Measurements from ENCODE around the gene DUSP28. TPM values are rescaled to one million over a fixed set of nuclear protein-coding genes. Genes with fewer than 3 reads are reported as not detected.
A peak's percentile ranks its signal among the peaks of the same experiment; 100 is the strongest.

DUSP28 gene
- total RNA-seq, 4 donors from 2014 or later = 5.5 to 8.1 (median 7.4) TPM

- no peak overlapping the region for H3K4me3 ChIP-seq (ENCODE audit: low read depth, poor library complexity, severe bottlenecking)
- no peak for TF ChIP-seq POLR2A (IDR thresholded peaks at IDR 0.05)
- TF ChIP-seq CTCF (IDR thresholded peaks at IDR 0.05) = no peak
- intact Hi-C loops (cut with DNase I; ENCODE audit: low total_unique reads) = no loop called here
- peak in 1 of 2 donors; percentile 10 for DNase-seq (ENCODE audit: low spot score in 2 of 2)
These were observed 20.3 kb upstream of the DUSP28 start for GRCh38 chr2:240539906-240540305.

- intact Hi-C loops (cut with DNase I; ENCODE audit: low total_unique reads) = no loop called here
- H3K4me3 ChIP-seq (ENCODE audit: low read depth, poor library complexity, severe bottlenecking) = no peak overlapping the region
- TF ChIP-seq POLR2A (IDR thresholded peaks at IDR 0.05) (no peak), CTCF (IDR thresholded peaks at IDR 0.05) (no peak)
- WGBS, 2 donors = 90% methylated on average over 4 of the region's 4 CpGs
- no peak for DNase-seq (ENCODE audit: low spot score in 2 of 2)
These were observed 8.9 kb upstream of the DUSP28 start for GRCh38 chr2:240551288-240551687.

- intact Hi-C loops (cut with DNase I; ENCODE audit: low total_unique reads) = no loop called here
- no peak overlapping the region for H3K4me3 ChIP-seq (ENCODE audit: low read depth, poor library complexity, severe bottlenecking)
- DNase-seq (ENCODE audit: low spot score in 2 of 2) = no peak
- 0 to 47% methylated on average over 1 of the region's 1 CpG for WGBS, 2 donors
- no peak for TF ChIP-seq POLR2A (IDR thresholded peaks at IDR 0.05)
- TF ChIP-seq CTCF (IDR thresholded peaks at IDR 0.05) = no peak
These were observed 8.3 kb upstream of the DUSP28 start for GRCh38 chr2:240551811-240552210.

GRCh38 chr2:240553956-240554480, 6.1 kb upstream of the DUSP28 start:
- DNase-seq (ENCODE audit: low spot score in 2 of 2) = no peak
- H3K4me3 ChIP-seq (ENCODE audit: low read depth, poor library complexity, severe bottlenecking) = no peak overlapping the region
- 86 to 89% methylated on average over 7 of the region's 7 CpGs for WGBS, 2 donors
- intact Hi-C loops (cut with DNase I; ENCODE audit: low total_unique reads) = no loop called here
- no peak for TF ChIP-seq POLR2A (IDR thresholded peaks at IDR 0.05)
- no peak for TF ChIP-seq CTCF (IDR thresholded peaks at IDR 0.05)

GRCh38 chr2:240554767-240555493, 5.2 kb upstream of the DUSP28 start:
- TF ChIP-seq CTCF (IDR thresholded peaks at IDR 0.05) (no peak), POLR2A (IDR thresholded peaks at IDR 0.05) (no peak)
- intact Hi-C loops (cut with DNase I; ENCODE audit: low total_unique reads) = no loop called here
- WGBS, 2 donors = 90 to 91% methylated on average over 17 of the region's 17 CpGs
- peak in 1 of 2 donors; percentile 78 for DNase-seq (ENCODE audit: low spot score in 2 of 2)
- H3K4me3 ChIP-seq (ENCODE audit: low read depth, poor library complexity, severe bottlenecking) = no peak overlapping the region
